ENCODE measurements around the gene COMMD10.

GRCh38 chr5:116315531-116315930 lies 230.7 kb downstream of the COMMD10 start:
- TF ChIP-seq POLR2A (IDR thresholded peaks at IDR 0.05), result no peak
- no peak for TF ChIP-seq CTCF (IDR thresholded peaks at IDR 0.05 in 8 of 11, conservative IDR thresholded peaks at IDR 0.05 in 3 of 11)
- TF ChIP-seq POLR2AphosphoS5 (IDR thresholded peaks at IDR 0.05), result no peak
